ENCODE measurements around the gene LCN12. TPM values are rescaled to one million over a fixed set of nuclear protein-coding genes. Genes with fewer than 3 reads are reported as not detected.

Gene LCN12
- polyA plus RNA-seq, 5 donors = 9.1 to 25.3 (median 21.1) TPM

Other genes with a start within 250 kb of the LCN12 start
- 10 to 100 TPM; 22.7 to 47.6 (median 29.8) TPM for gene DIPK1B, start 239.7 kb upstream of the LCN12 start, polyA plus RNA-seq (ENCODE audit: insufficient read depth in 1 of 5, insufficient read length in 5 of 5, low replicate concordance in 1 of 5)
- under 1 TPM; 0.12 to 0.76 (median 0.31) TPM for gene LCN10, start 209.3 kb upstream of the LCN12 start, polyA plus RNA-seq (ENCODE audit: insufficient read depth in 1 of 5, insufficient read length in 5 of 5, low replicate concordance in 1 of 5)
- not detected for gene LCN6, start 203.7 kb upstream of the LCN12 start, polyA plus RNA-seq (ENCODE audit: insufficient read depth in 1 of 5, insufficient read length in 5 of 5, low replicate concordance in 1 of 5)
- gene LCN8, start 194.0 kb upstream of the LCN12 start, polyA plus RNA-seq (ENCODE audit: insufficient read depth in 1 of 5, insufficient read length in 5 of 5, low replicate concordance in 1 of 5) = under 1 TPM in 1 of 5 donors, not detected in 4; 0.72 TPM
- gene LCN15, start 187.8 kb upstream of the LCN12 start, polyA plus RNA-seq (ENCODE audit: insufficient read depth in 1 of 5, insufficient read length in 5 of 5, low replicate concordance in 1 of 5) = 1 to 10 TPM in 1 of 5 donors, under 1 TPM in 4; 0.07 to 2.2 (median 0.10) TPM
- gene TMEM141, start 160.9 kb upstream of the LCN12 start, polyA plus RNA-seq (ENCODE audit: insufficient read depth in 1 of 5, insufficient read length in 5 of 5, low replicate concordance in 1 of 5) = 10 to 100 TPM; 42.6 to 74.3 (median 54.0) TPM
- gene CCDC183, start 155.9 kb upstream of the LCN12 start, polyA plus RNA-seq (ENCODE audit: insufficient read depth in 1 of 5, insufficient read length in 5 of 5, low replicate concordance in 1 of 5) = 10 to 100 TPM in 1 of 5 donors, 1 to 10 TPM in 4; 5.9 to 10.6 (median 7.7) TPM
- 10 to 100 TPM; 46.3 to 79.6 (median 54.0) TPM for gene RABL6, start 144.3 kb upstream of the LCN12 start, polyA plus RNA-seq (ENCODE audit: insufficient read depth in 1 of 5, insufficient read length in 5 of 5, low replicate concordance in 1 of 5)
- 1 to 10 TPM in 3 of 5 donors, under 1 TPM in 2; 0.56 to 1.9 (median 1.1) TPM for gene AJM1, start 109.8 kb upstream of the LCN12 start, polyA plus RNA-seq (ENCODE audit: insufficient read depth in 1 of 5, insufficient read length in 5 of 5, low replicate concordance in 1 of 5)
- 100 to 1,000 TPM in 1 of 5 donors, 10 to 100 TPM in 4; 57.7 to 161 (median 84.7) TPM for gene PHPT1, start 102.9 kb upstream of the LCN12 start, polyA plus RNA-seq (ENCODE audit: insufficient read depth in 1 of 5, insufficient read length in 5 of 5, low replicate concordance in 1 of 5)
- gene MAMDC4, start 99.9 kb upstream of the LCN12 start, polyA plus RNA-seq (ENCODE audit: insufficient read depth in 1 of 5, insufficient read length in 5 of 5, low replicate concordance in 1 of 5) = 1 to 10 TPM; 4.5 to 9.5 (median 6.7) TPM
- 100 to 1,000 TPM; 326 to 525 (median 367) TPM for gene EDF1, start 86.0 kb upstream of the LCN12 start, polyA plus RNA-seq (ENCODE audit: insufficient read depth in 1 of 5, insufficient read length in 5 of 5, low replicate concordance in 1 of 5)
- gene TRAF2, start 65.8 kb upstream of the LCN12 start, polyA plus RNA-seq (ENCODE audit: insufficient read depth in 1 of 5, insufficient read length in 5 of 5, low replicate concordance in 1 of 5) = 10 to 100 TPM; 10.8 to 16.5 (median 13.9) TPM
- 10 to 100 TPM; 28.1 to 74.7 (median 42.7) TPM for gene FBXW5, start 7.5 kb upstream of the LCN12 start, polyA plus RNA-seq (ENCODE audit: insufficient read depth in 1 of 5, insufficient read length in 5 of 5, low replicate concordance in 1 of 5)
- under 1 TPM in 4 of 5 donors, not detected in 1; 0.33 to 0.78 (median 0.41) TPM for gene C8G, start 7.0 kb upstream of the LCN12 start, polyA plus RNA-seq (ENCODE audit: insufficient read depth in 1 of 5, insufficient read length in 5 of 5, low replicate concordance in 1 of 5)
- 10 to 100 TPM; 21.1 to 66.2 (median 29.6) TPM for gene PTGDS, start 25.2 kb downstream of the LCN12 start, polyA plus RNA-seq (ENCODE audit: insufficient read depth in 1 of 5, insufficient read length in 5 of 5, low replicate concordance in 1 of 5)
- 1 to 10 TPM in 2 of 5 donors, under 1 TPM in 3; 0.59 to 1.9 (median 0.89) TPM for gene LCNL1, start 30.7 kb downstream of the LCN12 start, polyA plus RNA-seq (ENCODE audit: insufficient read depth in 1 of 5, insufficient read length in 5 of 5, low replicate concordance in 1 of 5)
- gene PAXX, start 40.1 kb downstream of the LCN12 start, polyA plus RNA-seq (ENCODE audit: insufficient read depth in 1 of 5, insufficient read length in 5 of 5, low replicate concordance in 1 of 5) = 10 to 100 TPM; 26.2 to 57.5 (median 36.8) TPM
- gene CLIC3, start 44.3 kb downstream of the LCN12 start, polyA plus RNA-seq (ENCODE audit: insufficient read depth in 1 of 5, insufficient read length in 5 of 5, low replicate concordance in 1 of 5) = 10 to 100 TPM; 25.9 to 74.3 (median 43.8) TPM
- 10 to 100 TPM; 16.0 to 35.7 (median 21.0) TPM for gene ABCA2, start 76.0 kb downstream of the LCN12 start, polyA plus RNA-seq (ENCODE audit: insufficient read depth in 1 of 5, insufficient read length in 5 of 5, low replicate concordance in 1 of 5)
- gene FUT7, start 79.8 kb downstream of the LCN12 start, polyA plus RNA-seq (ENCODE audit: insufficient read depth in 1 of 5, insufficient read length in 5 of 5, low replicate concordance in 1 of 5) = under 1 TPM in 1 of 5 donors, not detected in 4; 0.08 TPM
- gene NPDC1, start 93.9 kb downstream of the LCN12 start, polyA plus RNA-seq (ENCODE audit: insufficient read depth in 1 of 5, insufficient read length in 5 of 5, low replicate concordance in 1 of 5) = 10 to 100 TPM; 20.6 to 61.5 (median 33.8) TPM
- 1 to 10 TPM; 2.0 to 5.4 (median 3.2) TPM for gene ENTPD2, start 101.8 kb downstream of the LCN12 start, polyA plus RNA-seq (ENCODE audit: insufficient read depth in 1 of 5, insufficient read length in 5 of 5, low replicate concordance in 1 of 5)
- 10 to 100 TPM in 3 of 5 donors, 1 to 10 TPM in 2; 8.9 to 13.7 (median 10.3) TPM for gene SAPCD2, start 118.3 kb downstream of the LCN12 start, polyA plus RNA-seq (ENCODE audit: insufficient read depth in 1 of 5, insufficient read length in 5 of 5, low replicate concordance in 1 of 5)
- 1 to 10 TPM; 4.6 to 8.4 (median 5.6) TPM for gene UAP1L1, start 125.2 kb downstream of the LCN12 start, polyA plus RNA-seq (ENCODE audit: insufficient read depth in 1 of 5, insufficient read length in 5 of 5, low replicate concordance in 1 of 5)
- gene MAN1B1, start 134.7 kb downstream of the LCN12 start, polyA plus RNA-seq (ENCODE audit: insufficient read depth in 1 of 5, insufficient read length in 5 of 5, low replicate concordance in 1 of 5) = 10 to 100 TPM; 50.7 to 68.6 (median 60.1) TPM
- 10 to 100 TPM; 27.2 to 50.4 (median 48.6) TPM for gene DPP7, start 162.5 kb downstream of the LCN12 start, polyA plus RNA-seq (ENCODE audit: insufficient read depth in 1 of 5, insufficient read length in 5 of 5, low replicate concordance in 1 of 5)
- gene GRIN1, start 186.9 kb downstream of the LCN12 start, polyA plus RNA-seq (ENCODE audit: insufficient read depth in 1 of 5, insufficient read length in 5 of 5, low replicate concordance in 1 of 5) = under 1 TPM; 0.12 to 0.51 (median 0.23) TPM
- gene LRRC26, start 217.8 kb downstream of the LCN12 start, polyA plus RNA-seq (ENCODE audit: insufficient read depth in 1 of 5, insufficient read length in 5 of 5, low replicate concordance in 1 of 5) = under 1 TPM in 4 of 5 donors, not detected in 1; 0.23 to 0.49 (median 0.37) TPM
- gene TMEM210, start 219.8 kb downstream of the LCN12 start, polyA plus RNA-seq (ENCODE audit: insufficient read depth in 1 of 5, insufficient read length in 5 of 5, low replicate concordance in 1 of 5) = not detected
- 10 to 100 TPM; 34.4 to 53.0 (median 44.4) TPM for gene ANAPC2, start 236.3 kb downstream of the LCN12 start, polyA plus RNA-seq (ENCODE audit: insufficient read depth in 1 of 5, insufficient read length in 5 of 5, low replicate concordance in 1 of 5)
- gene SSNA1, start 236.4 kb downstream of the LCN12 start, polyA plus RNA-seq (ENCODE audit: insufficient read depth in 1 of 5, insufficient read length in 5 of 5, low replicate concordance in 1 of 5) = 10 to 100 TPM; 34.4 to 69.2 (median 43.9) TPM
- 10 to 100 TPM in 2 of 5 donors, 1 to 10 TPM in 3; 5.9 to 12.1 (median 7.6) TPM for gene TPRN, start 248.5 kb downstream of the LCN12 start, polyA plus RNA-seq (ENCODE audit: insufficient read depth in 1 of 5, insufficient read length in 5 of 5, low replicate concordance in 1 of 5)